Measurements from ENCODE around the gene LZTR1. TPM values are rescaled to one million over a fixed set of nuclear protein-coding genes. Genes with fewer than 3 reads are reported as not detected.

LZTR1 gene
- total RNA-seq, 4 donors from 2014 or later = 42.4 to 76.3 (median 57.2) TPM

- no peak for TF ChIP-seq EP300 (IDR thresholded peaks at IDR 0.05)
- no peak for TF ChIP-seq CTCF (IDR thresholded peaks at IDR 0.05)
- no peak for TF ChIP-seq POLR2A (IDR thresholded peaks at IDR 0.05; ENCODE audit: low read depth)
- TF ChIP-seq POLR2AphosphoS5 (IDR thresholded peaks at IDR 0.05) = no peak
- intact Hi-C loops (cut with DNase I) = no loop called here
- H3K27me3 ChIP-seq = no peaks in the 10 kb centered on the region
- peaks cover 29 to 92% (median 81%) of the 10 kb centered on the region in 4 donors for H3K36me3 ChIP-seq
- 54% methylated on average over 14 of the region's 17 CpGs for WGBS
- DNase-seq (ENCODE audit: extremely low spot score) = no peak
- H3K27ac ChIP-seq (replicated peaks in 1 of 4) = no peak overlapping the region
- no peaks in the 10 kb centered on the region for H3K4me1 ChIP-seq
- no peaks in the 10 kb centered on the region for H3K9me3 ChIP-seq
- no peak overlapping the region for H3K4me3 ChIP-seq
Measured at GRCh38 chr22:20989323-20990138, 7.4 kb downstream of the LZTR1 start.

- WGBS = 81% methylated on average over 14 of the region's 21 CpGs
- H3K9me3 ChIP-seq = no peaks in the 10 kb centered on the region
- no peaks in the 10 kb centered on the region for H3K27me3 ChIP-seq
- peaks cover 33 to 96% (median 87%) of the 10 kb centered on the region in 4 donors for H3K36me3 ChIP-seq
- no peaks in the 10 kb centered on the region for H3K4me1 ChIP-seq
- H3K4me3 ChIP-seq = no peak overlapping the region
- intact Hi-C loops (cut with DNase I) = no loop called here
- H3K27ac ChIP-seq (replicated peaks in 1 of 4) = no peak overlapping the region
- no peak for DNase-seq (ENCODE audit: extremely low spot score)
- TF ChIP-seq CTCF (IDR thresholded peaks at IDR 0.05) = no peak
- TF ChIP-seq EP300 (IDR thresholded peaks at IDR 0.05) = no peak
- no peak for TF ChIP-seq POLR2A (IDR thresholded peaks at IDR 0.05; ENCODE audit: low read depth)
- TF ChIP-seq POLR2AphosphoS5 (IDR thresholded peaks at IDR 0.05) = no peak
Measured at GRCh38 chr22:20990184-20991180, 8.4 kb downstream of the LZTR1 start.

GRCh38 chr22:20991252-20992055 is 9.4 kb downstream of the LZTR1 start:
- 95% methylated on average over 16 of the region's 24 CpGs for WGBS
- H3K27ac ChIP-seq (replicated peaks in 1 of 4) = no peak overlapping the region
- peaks cover 40 to 99% (median 91%) of the 10 kb centered on the region in 4 donors for H3K36me3 ChIP-seq
- TF ChIP-seq EP300 (IDR thresholded peaks at IDR 0.05) (no peak), CTCF (IDR thresholded peaks at IDR 0.05) (no peak), POLR2AphosphoS5 (IDR thresholded peaks at IDR 0.05) (no peak), POLR2A (IDR thresholded peaks at IDR 0.05; ENCODE audit: low read depth) (no peak)
- no peak overlapping the region for H3K4me3 ChIP-seq
- intact Hi-C loops (cut with DNase I) = no loop called here
- no peaks in the 10 kb centered on the region for H3K9me3 ChIP-seq
- DNase-seq (ENCODE audit: extremely low spot score) = no peak
- H3K27me3 ChIP-seq = no peaks in the 10 kb centered on the region
- H3K4me1 ChIP-seq = no peaks in the 10 kb centered on the region

- no peak for TF ChIP-seq POLR2AphosphoS5 (IDR thresholded peaks at IDR 0.05)
- no peak for TF ChIP-seq CTCF (IDR thresholded peaks at IDR 0.05)
- no peak for TF ChIP-seq EP300 (IDR thresholded peaks at IDR 0.05)
- no peak for TF ChIP-seq POLR2A (IDR thresholded peaks at IDR 0.05; ENCODE audit: low read depth)
- WGBS = no CpG with 5 or more reads among the region's 7 CpGs
- H3K27ac ChIP-seq (replicated peaks in 1 of 4) = no peak overlapping the region
- no peak overlapping the region for H3K4me3 ChIP-seq
- DNase-seq (ENCODE audit: extremely low spot score) = no peak
- H3K36me3 ChIP-seq = peaks cover 38 to 99% (median 93%) of the 10 kb centered on the region in 4 donors
- intact Hi-C loops (cut with DNase I) = no loop called here
- H3K9me3 ChIP-seq = no peaks in the 10 kb centered on the region
- H3K4me1 ChIP-seq = no peaks in the 10 kb centered on the region
- no peaks in the 10 kb centered on the region for H3K27me3 ChIP-seq
Measured at GRCh38 chr22:20992056-20992442, 10.0 kb downstream of the LZTR1 start.
